DMS79 treated with DMSO at 0.1 percent for 48 hours (cell line): Measurements from ENCODE around the gene CIAO2B.
"Not testable (repeated sequence)": the region's sequence is repeated elsewhere in the genome, so short reads cannot be mapped to it uniquely, and the experiment has no call there.

Experiments used
- DNase-seq: peaks from one replicate; lab custom pipeline; 2025; lab: John Stamatoyannopoulos, UW

The CIAO2B gene

GRCh38 chr16:66936889-66937554 is 2.8 kb upstream of the CIAO2B start:
- DNase-seq: no peak

GRCh38 chr16:66936462-66936861 is 2.3 kb upstream of the CIAO2B start:
- no peak for DNase-seq

GRCh38 chr16:66935314-66936011 is 1.3 kb upstream of the CIAO2B start, which contains the start of gene CES2:
CES2 (plus strand) TSS chr16:66935516; CDS start chr16:66935636, 120 bp downstream.
- no peak for DNase-seq

- DNase-seq: not testable (repeated sequence)
Observed at GRCh38 chr16:66934839-66935313, 674 bp upstream of the CIAO2B start.

- no peak for DNase-seq
Observed at GRCh38 chr16:66933776-66934137, 445 bp downstream of the CIAO2B start.

- no peak for DNase-seq
Observed at GRCh38 chr16:66932076-66932475, 2.1 kb downstream of the CIAO2B start.

- no peak for DNase-seq
Observed at GRCh38 chr16:66931665-66932064, 2.5 kb downstream of the CIAO2B start.

GRCh38 chr16:66930189-66930588 is 4.0 kb downstream of the CIAO2B start:
- DNase-seq: no peak

GRCh38 chr16:66928702-66929388 is 5.4 kb downstream of the CIAO2B start:
- no peak for DNase-seq

- DNase-seq: no peak
Observed at GRCh38 chr16:66927918-66928649, 6.1 kb downstream of the CIAO2B start.

- DNase-seq: peak; percentile 36
Observed at GRCh38 chr16:66926961-66927436, 7.2 kb downstream of the CIAO2B start.

GRCh38 chr16:66926171-66926947 is 7.8 kb downstream of the CIAO2B start:
- no peak for DNase-seq

- DNase-seq: no peak
Observed at GRCh38 chr16:66925322-66925840, 8.8 kb downstream of the CIAO2B start, which contains the start of gene RRAD. RRAD (minus strand) TSS chr16:66925535; CDS start chr16:66925179, 356 bp downstream.

- DNase-seq: no peak
Observed at GRCh38 chr16:66924527-66925321, 9.5 kb downstream of the CIAO2B start.

GRCh38 chr16:66923866-66924265 is 10.3 kb downstream of the CIAO2B start:
- DNase-seq: no peak

- DNase-seq: peak; percentile 54
Observed at GRCh38 chr16:66923247-66923731, 10.9 kb downstream of the CIAO2B start.

GRCh38 chr16:66921729-66922450 is 12.3 kb downstream of the CIAO2B start:
- DNase-seq: no peak

GRCh38 chr16:66920924-66921680 is 13.1 kb downstream of the CIAO2B start:
- DNase-seq: no peak

- DNase-seq: no peak
Observed at GRCh38 chr16:66920299-66920590, 14.0 kb downstream of the CIAO2B start.
